WERI-Rb-1 (cell line): ENCODE data around the gene NELFCD.

ENCODE experiments used
- DNase-seq: peaks from one replicate; pipeline ENCODE4 v3.0.0-alpha.2; 2020
- H3K27ac ChIP-seq: fragments of 250-450 bp; sonication (Bioruptor Pico); 2 replicates; pipeline ENCODE4 v1.5.1; 2020; ENCODE audit warnings: mild to moderate bottlenecking, moderate library complexity
- H3K27me3 ChIP-seq: fragments of 250-450 bp; sonication (Bioruptor Pico); 2 replicates; pipeline ENCODE4 v1.5.1; 2021; ENCODE audit warnings: mild to moderate bottlenecking, low read depth, moderate library complexity; ENCODE audit not compliant: insufficient read depth, severe bottlenecking
- H3K36me3 ChIP-seq: fragments of 250-450 bp; sonication (Bioruptor Pico); 2 replicates; pipeline ENCODE4 v1.5.1; 2020; ENCODE audit warnings: mild to moderate bottlenecking, moderate library complexity
- H3K4me3 ChIP-seq: 2 replicates; pipeline ENCODE4 v1.5.1; 2011; ENCODE audit warnings: low read depth, mild to moderate bottlenecking, control low read depth, low read length
- H3K9me3 ChIP-seq: fragments of 250-450 bp; sonication (Bioruptor Pico); 2 replicates; pipeline ENCODE4 v1.5.1; 2021; ENCODE audit warnings: mild to moderate bottlenecking, moderate library complexity; ENCODE audit not compliant: severe bottlenecking
- TF ChIP-seq, protein P1 (sequence below): IDR thresholded peaks from 2 replicates; pipeline ENCODE4 v1.5.1; 2011; ENCODE audit warnings: low read depth, mild to moderate bottlenecking, control low read depth, inconsistent platforms, low read length

Gene NELFCD

DNA sequence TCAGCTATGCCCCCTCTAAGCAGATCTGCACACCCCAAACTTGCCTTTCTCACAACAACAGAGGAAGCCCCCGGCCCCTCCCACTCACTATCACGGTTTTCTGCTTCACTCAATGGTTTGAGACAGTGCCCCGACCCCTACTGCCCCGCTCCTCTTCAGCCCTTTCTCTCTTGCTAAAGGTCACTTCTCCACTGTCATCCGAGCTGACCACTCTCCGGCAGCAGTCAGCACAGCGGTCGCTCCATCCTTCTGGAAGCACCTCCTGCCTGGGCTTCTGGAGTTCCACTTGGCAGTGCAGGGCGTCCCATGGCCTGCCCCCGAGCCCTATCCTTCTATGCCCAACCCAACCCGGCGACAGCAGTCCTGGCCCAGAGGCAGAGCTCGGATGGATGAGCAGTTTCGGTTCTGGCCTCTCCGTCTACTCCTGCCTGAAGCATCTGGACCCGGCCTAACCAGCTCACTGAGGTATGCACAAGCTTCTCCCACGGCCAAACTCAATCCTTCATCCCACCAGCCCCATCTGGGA, 21.9 kb downstream of the NELFCD start:
- TF ChIP-seq, protein P1, sequence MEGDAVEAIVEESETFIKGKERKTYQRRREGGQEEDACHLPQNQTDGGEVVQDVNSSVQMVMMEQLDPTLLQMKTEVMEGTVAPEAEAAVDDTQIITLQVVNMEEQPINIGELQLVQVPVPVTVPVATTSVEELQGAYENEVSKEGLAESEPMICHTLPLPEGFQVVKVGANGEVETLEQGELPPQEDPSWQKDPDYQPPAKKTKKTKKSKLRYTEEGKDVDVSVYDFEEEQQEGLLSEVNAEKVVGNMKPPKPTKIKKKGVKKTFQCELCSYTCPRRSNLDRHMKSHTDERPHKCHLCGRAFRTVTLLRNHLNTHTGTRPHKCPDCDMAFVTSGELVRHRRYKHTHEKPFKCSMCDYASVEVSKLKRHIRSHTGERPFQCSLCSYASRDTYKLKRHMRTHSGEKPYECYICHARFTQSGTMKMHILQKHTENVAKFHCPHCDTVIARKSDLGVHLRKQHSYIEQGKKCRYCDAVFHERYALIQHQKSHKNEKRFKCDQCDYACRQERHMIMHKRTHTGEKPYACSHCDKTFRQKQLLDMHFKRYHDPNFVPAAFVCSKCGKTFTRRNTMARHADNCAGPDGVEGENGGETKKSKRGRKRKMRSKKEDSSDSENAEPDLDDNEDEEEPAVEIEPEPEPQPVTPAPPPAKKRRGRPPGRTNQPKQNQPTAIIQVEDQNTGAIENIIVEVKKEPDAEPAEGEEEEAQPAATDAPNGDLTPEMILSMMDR: no peak
- Histone ChIP-seq H3K4me3 (no peak overlapping the region), H3K27me3 (no peaks in the 10 kb centered on the region), H3K9me3 (no peaks in the 10 kb centered on the region), H3K36me3 (no peaks in the 10 kb centered on the region), H3K27ac (no peak overlapping the region)
- no peak for DNase-seq

DNA sequence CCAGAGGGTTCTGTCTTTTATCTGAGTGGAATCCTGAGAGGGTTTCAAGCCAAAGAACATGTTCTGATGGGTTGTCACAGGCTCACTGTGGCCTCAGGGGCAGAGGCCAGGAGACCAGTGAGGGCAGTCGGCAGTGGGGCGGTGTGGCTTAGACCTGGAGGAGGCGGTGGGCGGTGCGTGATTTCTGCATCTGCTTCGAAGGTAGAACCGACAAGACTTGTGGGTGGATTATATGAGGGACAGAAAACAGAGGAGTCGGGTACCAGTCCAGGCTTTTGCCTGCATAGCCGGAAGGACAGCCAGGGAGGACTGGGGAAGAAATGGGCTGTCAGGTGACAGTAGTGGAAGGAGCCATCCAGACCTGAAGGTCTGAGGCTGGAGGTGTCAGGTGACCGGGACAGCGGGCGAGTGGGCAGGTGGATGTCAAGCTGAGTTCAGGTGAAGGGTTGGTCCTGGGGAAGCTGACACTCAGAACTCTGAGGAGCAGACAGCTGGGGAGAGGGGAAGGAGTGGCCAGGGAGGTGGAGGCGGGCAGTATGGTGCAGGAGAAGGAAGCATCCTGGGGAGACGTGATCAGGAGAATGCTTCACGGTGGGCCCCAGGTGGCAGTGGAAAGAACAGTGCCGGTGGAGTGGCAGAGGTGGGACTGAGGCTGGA, 22.9 kb downstream of the NELFCD start:
- Histone ChIP-seq H3K27me3 (no peaks in the 10 kb centered on the region), H3K4me3 (no peak overlapping the region), H3K27ac (no peak overlapping the region), H3K36me3 (no peaks in the 10 kb centered on the region), H3K9me3 (no peaks in the 10 kb centered on the region)
- no peak for DNase-seq
- TF ChIP-seq, protein P1: no peak

DNA sequence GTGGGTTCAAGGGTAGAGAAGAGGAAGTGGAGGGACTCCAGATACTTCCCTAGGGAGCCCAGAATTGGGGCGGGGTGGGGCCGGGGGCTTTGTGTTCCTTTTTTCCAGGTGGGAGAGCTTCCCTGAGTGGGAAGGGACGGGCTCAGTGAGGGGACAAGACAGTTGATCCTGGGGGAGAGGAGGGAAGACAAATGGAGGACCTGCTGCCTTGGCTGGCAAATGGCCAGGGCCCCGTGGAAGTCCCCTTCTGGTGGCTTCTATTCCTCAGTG, 23.4 kb downstream of the NELFCD start:
- Histone ChIP-seq H3K4me3 (no peak overlapping the region), H3K27ac (no peak overlapping the region), H3K36me3 (no peaks in the 10 kb centered on the region), H3K27me3 (no peaks in the 10 kb centered on the region), H3K9me3 (no peaks in the 10 kb centered on the region)
- TF ChIP-seq, protein P1: no peak
- no peak for DNase-seq

DNA sequence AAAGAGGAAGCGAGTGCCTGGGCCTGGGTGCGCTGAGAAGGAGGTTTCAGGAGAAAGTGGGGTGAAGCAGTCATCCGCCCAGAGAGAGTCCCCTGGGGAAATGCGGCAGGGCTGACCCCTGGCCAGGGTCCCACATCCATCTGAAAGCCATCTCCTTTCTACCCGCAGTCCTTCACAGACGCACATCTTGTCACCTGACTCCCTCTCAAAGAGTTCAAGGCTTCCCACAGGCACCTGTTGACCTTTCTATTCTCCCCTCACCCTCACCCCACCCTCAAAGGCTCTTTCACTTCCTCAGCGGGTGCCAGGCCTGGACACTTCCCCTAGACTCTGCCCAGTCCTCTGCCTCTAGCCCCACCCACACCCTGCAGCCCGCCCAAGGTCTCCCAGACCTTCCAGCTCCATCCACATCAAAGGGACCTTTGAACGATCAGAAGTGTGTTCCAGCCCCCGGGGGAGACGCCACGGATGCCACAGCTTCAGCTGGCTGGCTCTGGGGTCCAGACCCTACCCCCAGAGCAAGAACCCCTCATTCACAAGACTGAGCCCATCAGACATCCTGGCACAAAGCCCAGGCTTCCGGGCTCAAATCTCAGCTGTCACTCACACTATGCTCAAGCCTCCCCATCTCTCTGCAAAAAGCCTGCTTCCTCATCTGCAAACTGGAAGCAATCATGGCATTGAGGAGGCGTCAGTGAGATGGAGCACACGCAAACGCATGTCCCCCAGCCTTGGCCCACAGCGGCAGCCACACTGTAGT, 23.9 kb downstream of the NELFCD start:
- H3K4me3 ChIP-seq: no peak overlapping the region
- H3K27ac ChIP-seq: no peak overlapping the region
- no peaks in the 10 kb centered on the region for H3K36me3 ChIP-seq

DNA sequence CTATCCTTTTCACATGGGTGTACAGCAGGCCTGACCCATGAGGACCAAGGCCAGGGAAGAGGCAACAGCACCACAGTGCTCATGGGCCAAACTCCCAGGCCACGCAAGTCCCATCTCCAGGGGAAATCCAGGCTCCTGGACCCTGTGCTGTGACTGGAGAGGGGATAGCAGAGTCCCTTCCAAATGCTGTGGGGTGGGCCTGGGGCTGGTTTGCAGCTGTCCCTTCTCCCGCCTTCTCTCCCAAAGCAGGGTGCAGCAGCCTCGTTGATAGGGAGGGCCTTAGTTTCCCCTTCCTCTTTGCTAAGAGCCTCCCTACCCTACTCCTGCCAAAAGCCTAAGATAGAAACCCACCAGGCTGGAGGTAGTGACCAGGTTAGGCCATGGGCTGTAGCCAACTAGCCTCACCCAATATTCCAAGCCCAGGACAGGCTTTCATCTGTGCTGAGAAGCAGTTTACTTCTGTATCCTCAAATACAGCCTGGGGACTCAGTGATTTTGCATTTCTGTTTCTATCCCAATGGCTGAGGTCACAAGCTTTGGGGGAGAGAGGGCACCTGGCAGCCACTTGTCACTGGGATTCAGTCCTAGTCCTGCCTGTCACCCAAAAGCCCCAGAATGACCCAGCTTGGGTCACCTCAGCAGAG, 24.6 kb downstream of the NELFCD start:
- no peak for DNase-seq
- no peaks in the 10 kb centered on the region for H3K27me3 ChIP-seq
- no peak overlapping the region for H3K4me3 ChIP-seq
- TF ChIP-seq, protein P1: no peak
- no peaks in the 10 kb centered on the region for H3K36me3 ChIP-seq
- H3K9me3 ChIP-seq: no peaks in the 10 kb centered on the region
- H3K27ac ChIP-seq: no peak overlapping the region

More for the DNA sequence above, 23.9 kb downstream of the NELFCD start:
- no peak for DNase-seq
- TF ChIP-seq, protein P1: no peak
- no peaks in the 10 kb centered on the region for H3K9me3 ChIP-seq
- no peaks in the 10 kb centered on the region for H3K27me3 ChIP-seq
